ENCODE data around the gene DTX4. TPM values are rescaled to one million over a fixed set of nuclear protein-coding genes. Genes with fewer than 3 reads are reported as not detected.

Gene DTX4
- total RNA-seq, 1 donor from 2014 or later = 43.1 TPM

GRCh38 chr11:59214141-59214893 lies 42.4 kb downstream of the DTX4 start:
- no peaks in the 10 kb centered on the region for H3K27me3 ChIP-seq
- H3K9me3 ChIP-seq = no peaks in the 10 kb centered on the region
- peaks cover 16% of the 10 kb centered on the region for H3K4me1 ChIP-seq
- ATAC-seq (no peak), DNase-seq (no peak)
- H3K36me3 ChIP-seq = no peaks in the 10 kb centered on the region
- H3K4me3 ChIP-seq = no peak overlapping the region
- TF ChIP-seq, protein P1, sequence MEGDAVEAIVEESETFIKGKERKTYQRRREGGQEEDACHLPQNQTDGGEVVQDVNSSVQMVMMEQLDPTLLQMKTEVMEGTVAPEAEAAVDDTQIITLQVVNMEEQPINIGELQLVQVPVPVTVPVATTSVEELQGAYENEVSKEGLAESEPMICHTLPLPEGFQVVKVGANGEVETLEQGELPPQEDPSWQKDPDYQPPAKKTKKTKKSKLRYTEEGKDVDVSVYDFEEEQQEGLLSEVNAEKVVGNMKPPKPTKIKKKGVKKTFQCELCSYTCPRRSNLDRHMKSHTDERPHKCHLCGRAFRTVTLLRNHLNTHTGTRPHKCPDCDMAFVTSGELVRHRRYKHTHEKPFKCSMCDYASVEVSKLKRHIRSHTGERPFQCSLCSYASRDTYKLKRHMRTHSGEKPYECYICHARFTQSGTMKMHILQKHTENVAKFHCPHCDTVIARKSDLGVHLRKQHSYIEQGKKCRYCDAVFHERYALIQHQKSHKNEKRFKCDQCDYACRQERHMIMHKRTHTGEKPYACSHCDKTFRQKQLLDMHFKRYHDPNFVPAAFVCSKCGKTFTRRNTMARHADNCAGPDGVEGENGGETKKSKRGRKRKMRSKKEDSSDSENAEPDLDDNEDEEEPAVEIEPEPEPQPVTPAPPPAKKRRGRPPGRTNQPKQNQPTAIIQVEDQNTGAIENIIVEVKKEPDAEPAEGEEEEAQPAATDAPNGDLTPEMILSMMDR (IDR thresholded peaks at IDR 0.05) = no peak
- no peak overlapping the region for H3K27ac ChIP-seq
- intact Hi-C loops (cut with DNase I) = no loop called here

DNA sequence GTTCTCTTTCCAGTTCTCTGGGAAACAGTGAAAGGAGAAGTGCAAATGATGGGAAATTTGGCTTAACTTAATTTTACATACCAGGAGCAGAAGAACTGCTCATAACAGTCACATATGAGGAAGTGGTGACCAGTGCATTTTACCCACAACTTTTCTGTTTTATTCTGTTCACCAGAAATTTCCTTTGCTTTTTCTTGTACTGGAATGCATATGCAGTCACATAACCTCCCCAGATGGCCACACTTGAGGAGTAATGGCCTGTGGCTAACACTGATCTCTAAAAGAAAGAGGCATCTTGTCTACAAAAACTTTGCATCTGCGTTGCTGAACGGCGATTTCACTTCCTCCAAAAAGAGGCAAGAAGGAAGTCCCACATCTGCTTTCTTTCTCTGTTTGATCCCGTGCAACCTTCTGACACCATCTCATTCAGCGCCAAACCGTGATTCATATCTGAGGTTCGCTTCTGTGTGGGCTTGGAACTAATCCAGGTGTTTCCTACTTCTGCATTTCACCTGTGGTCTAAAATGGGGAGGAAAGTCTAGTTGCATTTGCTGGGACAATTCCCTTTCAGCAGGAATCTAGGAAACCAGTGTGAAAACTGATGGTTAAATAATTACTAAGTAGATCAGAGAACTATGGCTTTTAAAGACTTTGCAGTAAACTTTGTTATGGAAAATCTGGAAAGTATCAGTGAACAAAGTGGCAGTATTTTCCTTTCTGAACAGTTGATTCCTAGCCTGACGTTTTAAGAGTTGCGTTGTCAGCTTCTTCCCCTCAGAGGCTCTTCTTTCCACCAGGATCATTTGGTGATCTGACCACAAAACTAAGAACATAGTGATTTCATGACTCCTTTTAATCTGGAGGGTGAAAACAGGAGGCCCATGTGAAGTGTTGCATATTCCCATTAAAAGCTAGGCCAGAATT lies 45.0 kb downstream of the DTX4 start:
- Histone ChIP-seq H3K9me3 (no peaks in the 10 kb centered on the region), H3K36me3 (no peaks in the 10 kb centered on the region), H3K4me3 (no peak overlapping the region), H3K4me1 (peaks cover 25% of the 10 kb centered on the region), H3K27me3 (no peaks in the 10 kb centered on the region), H3K27ac (peak overlapping the region; percentile 61)
- ATAC-seq (peak; percentile 78), DNase-seq (no peak)
- TF ChIP-seq, protein P1 (IDR thresholded peaks at IDR 0.05) = no peak
- intact Hi-C loops (cut with DNase I) = no loop called here

DNA sequence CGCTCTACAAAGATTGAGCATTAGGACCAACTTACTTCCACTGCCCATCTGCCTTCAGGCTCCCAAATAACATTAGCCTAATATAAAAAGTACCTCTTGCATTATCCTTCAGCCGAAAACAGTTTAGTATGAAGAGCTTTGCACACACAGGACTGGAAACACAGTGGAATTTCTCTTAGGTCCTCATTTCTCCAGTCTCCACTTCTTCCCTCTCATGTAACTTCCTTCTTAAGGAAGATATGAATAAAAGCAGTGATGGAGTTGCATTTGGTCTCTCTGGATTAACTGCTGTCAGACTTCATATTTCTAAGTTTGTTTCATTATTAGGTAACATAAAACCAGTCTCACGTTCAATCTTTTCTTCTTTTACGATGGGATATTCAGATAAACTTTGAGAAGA lies 46.4 kb downstream of the DTX4 start:
- Histone ChIP-seq H3K36me3 (no peaks in the 10 kb centered on the region), H3K4me3 (no peak overlapping the region), H3K27ac (no peak overlapping the region), H3K27me3 (no peaks in the 10 kb centered on the region), H3K4me1 (peaks cover 37% of the 10 kb centered on the region), H3K9me3 (no peaks in the 10 kb centered on the region)
- no peak for ATAC-seq
- intact Hi-C loops (cut with DNase I) = no loop called here
- TF ChIP-seq, protein P1 (IDR thresholded peaks at IDR 0.05) = no peak
- no peak for DNase-seq

DNA sequence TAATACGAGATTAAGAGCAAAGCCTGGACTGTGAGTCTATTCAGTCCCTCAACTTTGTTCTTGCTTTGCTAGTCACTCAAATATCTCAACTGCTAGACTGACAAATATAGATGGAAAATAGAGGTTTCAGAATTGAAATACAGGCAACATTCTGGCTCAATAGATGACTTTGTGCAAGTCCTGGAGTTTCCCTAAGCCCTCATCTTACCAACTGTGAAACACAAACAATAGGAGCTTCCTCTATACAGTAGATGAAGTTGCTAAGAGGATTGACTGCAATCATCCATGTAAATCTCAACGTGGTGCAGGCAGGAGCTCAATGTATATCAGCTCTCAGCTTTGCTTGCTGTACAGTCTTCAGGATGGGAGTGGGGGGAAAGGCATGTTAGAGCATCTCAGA lies 47.0 kb downstream of the DTX4 start:
- intact Hi-C loops (cut with DNase I) = no loop called here
- H3K27ac ChIP-seq = no peak overlapping the region
- TF ChIP-seq, protein P1 (IDR thresholded peaks at IDR 0.05) = no peak
- H3K36me3 ChIP-seq = no peaks in the 10 kb centered on the region
- DNase-seq (no peak), ATAC-seq (no peak)
- H3K4me1 ChIP-seq = peaks cover 43% of the 10 kb centered on the region
- H3K9me3 ChIP-seq = no peaks in the 10 kb centered on the region
- no peaks in the 10 kb centered on the region for H3K27me3 ChIP-seq
- H3K4me3 ChIP-seq = no peak overlapping the region

- H3K36me3 ChIP-seq = no peaks in the 10 kb centered on the region
- H3K4me3 ChIP-seq = no peak overlapping the region
- ATAC-seq (no peak), DNase-seq (no peak)
- no peak overlapping the region for H3K27ac ChIP-seq
- H3K9me3 ChIP-seq = no peaks in the 10 kb centered on the region
- H3K27me3 ChIP-seq = no peaks in the 10 kb centered on the region
- intact Hi-C loops (cut with DNase I) = no loop called here
- TF ChIP-seq, protein P1 (IDR thresholded peaks at IDR 0.05) = no peak
- H3K4me1 ChIP-seq = peaks cover 52% of the 10 kb centered on the region
Observed at GRCh38 chr11:59219836-59220235, 47.9 kb downstream of the DTX4 start.

Measured in upper lobe of right lung (tissue), 1 donor.